HG03066 (cell line): ENCODE results near the gene RALBP1.

Experiments
- ATAC-seq: cut with Tn5 transposase; IDR thresholded peaks from one replicate; pipeline ENCODE4 v1.9.1; 2021; ENCODE audit warnings: low read depth; ENCODE audit not compliant: unreplicated experiment

The RALBP1 gene

GRCh38 chr18:9506046-9506792, 30.9 kb downstream of the RALBP1 start:
- ATAC-seq, result no peak

GRCh38 chr18:9507565-9508088, 32.3 kb downstream of the RALBP1 start:
- no peak for ATAC-seq

DNA sequence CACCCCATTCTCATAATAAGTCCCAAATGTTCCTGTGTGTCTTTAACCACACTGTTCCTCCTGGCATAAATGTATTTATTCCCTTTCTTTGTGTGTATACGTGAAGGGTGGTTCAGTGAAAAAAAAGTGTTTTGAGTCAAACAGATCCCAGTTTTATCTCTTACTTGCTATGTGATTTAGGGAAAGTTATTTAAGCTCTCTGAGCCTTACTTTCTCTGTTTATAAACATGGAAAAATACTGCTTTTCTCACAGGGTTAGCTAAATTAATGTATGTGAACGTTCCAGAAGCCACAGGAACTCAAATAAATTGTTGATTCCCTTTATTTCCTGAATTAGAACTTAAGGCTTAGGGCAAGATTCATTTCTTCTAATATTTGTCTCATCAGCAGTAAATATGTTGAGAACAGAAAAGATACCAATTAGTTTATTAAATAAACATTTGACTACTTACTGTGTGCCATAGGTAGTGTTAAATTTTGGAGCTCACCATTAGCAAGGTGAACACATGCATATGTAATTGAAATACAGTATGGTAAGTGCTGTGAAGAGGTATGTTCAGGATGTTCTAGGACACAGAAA, 33.2 kb downstream of the RALBP1 start:
- no peak for ATAC-seq

- no peak for ATAC-seq
These were observed 38.7 kb downstream of the RALBP1 start for GRCh38 chr18:9513971-9514512.

DNA sequence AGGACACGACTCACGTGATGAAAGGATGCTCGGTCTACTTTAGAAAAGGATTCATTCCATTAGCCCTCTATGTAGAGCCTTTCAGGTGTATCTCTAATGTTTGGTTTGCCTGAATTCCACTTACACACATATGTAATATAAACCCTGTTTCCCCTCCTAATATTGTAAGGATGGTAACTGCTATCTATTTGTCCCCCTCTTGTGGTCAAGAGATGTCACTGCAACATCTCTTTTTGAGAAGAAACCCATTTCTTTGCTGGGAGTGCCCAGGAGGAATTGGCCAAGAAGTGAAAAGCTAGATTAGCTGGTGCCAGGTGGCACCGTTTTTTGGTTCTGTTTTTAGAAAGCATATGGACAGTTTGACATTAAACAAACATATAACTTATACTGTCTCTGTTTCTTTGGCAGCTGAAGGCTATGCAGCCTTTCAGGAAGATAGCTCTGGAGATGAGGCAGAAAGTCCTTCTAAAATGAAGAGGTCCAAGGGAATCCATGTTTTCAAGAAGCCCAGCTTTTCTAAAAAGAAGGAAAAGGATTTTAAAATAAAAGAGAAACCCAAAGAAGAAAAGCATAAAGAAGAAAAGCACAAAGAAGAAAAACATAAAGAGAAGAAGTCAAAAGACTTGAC, 41.2 kb downstream of the RALBP1 start:
- no peak for ATAC-seq

DNA sequence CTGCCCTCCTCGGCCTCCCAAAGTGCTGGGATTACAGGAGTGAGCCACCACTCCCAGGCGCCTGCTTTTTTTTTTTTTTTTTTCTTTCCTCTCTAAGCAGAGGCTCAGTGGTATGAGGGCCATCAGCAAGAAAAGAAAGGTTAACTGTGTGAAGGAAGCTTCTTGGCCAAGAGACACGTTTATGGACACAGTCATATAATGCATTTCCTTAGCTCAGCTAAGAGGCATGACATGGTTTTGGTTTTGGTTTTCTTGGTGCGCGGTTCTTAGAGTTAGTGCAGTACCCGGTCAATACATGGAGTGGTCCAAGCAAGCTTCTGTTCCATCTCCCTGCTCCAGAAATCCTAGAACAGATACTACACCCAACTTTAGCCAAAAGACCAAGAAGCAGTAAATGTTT, 42.6 kb downstream of the RALBP1 start:
- no peak for ATAC-seq

DNA sequence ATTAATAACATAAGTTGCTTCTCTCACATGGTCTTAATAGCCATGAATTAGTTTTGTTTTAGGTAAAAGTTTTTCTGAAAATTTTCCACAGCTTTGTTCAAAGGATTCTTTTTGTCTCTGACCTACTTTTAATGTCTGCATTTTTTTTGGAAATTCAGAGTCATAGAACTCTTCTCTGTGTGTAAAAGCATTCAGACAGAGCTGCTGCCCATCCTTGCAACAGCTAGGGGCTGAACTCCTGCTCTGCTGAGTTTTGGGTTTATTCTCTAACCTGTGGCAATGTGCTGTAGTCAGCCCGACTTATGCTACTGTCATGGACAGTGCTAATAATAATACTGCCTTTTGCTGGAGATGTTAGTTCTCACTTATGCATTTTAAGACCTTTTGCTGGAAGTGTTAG, 44.1 kb downstream of the RALBP1 start:
- no peak for ATAC-seq

DNA sequence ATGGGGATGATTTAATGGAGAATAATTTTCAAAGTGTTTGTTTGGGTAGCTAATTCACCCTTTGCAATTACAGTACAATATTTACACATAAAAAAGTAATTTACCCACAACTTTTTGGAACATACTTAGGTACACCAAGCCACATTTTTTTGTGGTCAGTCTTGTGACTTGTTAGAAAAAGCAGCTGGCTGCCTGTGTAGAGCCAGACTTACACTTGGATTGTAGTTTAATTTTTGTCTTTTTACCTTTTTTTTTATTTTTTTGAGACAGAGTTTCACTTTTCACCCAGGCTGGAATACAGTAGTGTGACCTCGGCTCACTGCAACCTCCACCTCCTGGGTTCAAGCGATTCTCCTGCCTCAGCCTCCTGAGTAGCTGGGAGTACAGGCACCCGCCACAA, 45.4 kb downstream of the RALBP1 start:
- ATAC-seq, result no peak

DNA sequence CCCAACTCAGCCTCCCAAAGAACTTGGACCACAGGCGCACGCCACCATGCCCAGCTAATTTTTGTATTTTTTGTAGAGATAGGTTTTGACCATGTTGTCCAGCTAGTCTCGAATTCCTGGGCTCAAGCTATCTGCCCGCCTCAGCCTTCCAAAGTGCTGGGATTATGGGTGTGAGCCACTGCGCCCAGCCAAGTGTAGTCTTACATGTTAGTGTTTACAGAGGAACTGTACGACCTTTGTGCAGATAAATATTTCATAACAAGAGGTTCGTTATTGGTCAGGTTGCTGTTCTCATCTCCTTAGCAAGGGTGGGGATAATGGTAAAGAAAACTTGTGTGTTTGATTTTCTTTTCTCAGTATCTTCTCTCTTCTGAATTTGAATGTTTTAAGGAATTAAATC, 46.5 kb downstream of the RALBP1 start:
- ATAC-seq, result no peak

- no peak for ATAC-seq
These were observed 47.6 kb downstream of the RALBP1 start for GRCh38 chr18:9522952-9523351.

GRCh38 chr18:9526458-9526857, 51.1 kb downstream of the RALBP1 start:
- no peak for ATAC-seq

GRCh38 chr18:9530226-9531009, 55.1 kb downstream of the RALBP1 start:
- no peak for ATAC-seq

DNA sequence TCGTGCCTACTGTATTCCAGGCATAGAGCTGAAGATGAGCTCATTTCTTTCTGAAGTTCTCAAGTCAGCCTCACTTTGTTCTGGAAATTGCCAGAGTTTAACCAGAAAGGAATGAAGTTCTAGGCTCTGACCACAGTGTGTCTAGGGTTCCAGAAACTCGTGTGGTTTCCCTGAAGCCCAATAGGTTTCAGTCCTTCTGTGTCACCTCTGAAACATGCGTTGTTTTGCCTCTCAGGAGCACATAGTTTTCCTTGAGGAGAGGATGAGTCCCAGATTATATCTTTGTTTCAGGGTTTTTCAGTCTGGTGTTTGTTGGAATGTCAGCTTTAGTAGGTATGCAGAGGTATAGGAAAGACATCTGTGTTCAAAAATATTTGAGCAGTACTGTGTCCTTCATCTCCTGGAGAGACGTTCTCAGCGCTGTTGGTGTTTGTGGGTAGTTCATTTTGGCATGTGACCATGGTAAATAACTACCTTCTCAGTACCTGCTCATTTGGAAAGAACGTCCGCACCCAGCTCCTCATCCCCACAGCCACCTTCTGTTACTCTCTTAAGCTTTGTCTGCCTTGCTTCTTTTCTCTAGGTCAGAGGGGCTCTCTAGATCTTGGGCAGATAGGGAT, 56.6 kb downstream of the RALBP1 start:
- ATAC-seq, result no peak

GRCh38 chr18:9534844-9535243, 59.5 kb downstream of the RALBP1 start:
- no peak for ATAC-seq

GRCh38 chr18:9535430-9535991, 60.2 kb downstream of the RALBP1 start:
- ATAC-seq, result no peak

DNA sequence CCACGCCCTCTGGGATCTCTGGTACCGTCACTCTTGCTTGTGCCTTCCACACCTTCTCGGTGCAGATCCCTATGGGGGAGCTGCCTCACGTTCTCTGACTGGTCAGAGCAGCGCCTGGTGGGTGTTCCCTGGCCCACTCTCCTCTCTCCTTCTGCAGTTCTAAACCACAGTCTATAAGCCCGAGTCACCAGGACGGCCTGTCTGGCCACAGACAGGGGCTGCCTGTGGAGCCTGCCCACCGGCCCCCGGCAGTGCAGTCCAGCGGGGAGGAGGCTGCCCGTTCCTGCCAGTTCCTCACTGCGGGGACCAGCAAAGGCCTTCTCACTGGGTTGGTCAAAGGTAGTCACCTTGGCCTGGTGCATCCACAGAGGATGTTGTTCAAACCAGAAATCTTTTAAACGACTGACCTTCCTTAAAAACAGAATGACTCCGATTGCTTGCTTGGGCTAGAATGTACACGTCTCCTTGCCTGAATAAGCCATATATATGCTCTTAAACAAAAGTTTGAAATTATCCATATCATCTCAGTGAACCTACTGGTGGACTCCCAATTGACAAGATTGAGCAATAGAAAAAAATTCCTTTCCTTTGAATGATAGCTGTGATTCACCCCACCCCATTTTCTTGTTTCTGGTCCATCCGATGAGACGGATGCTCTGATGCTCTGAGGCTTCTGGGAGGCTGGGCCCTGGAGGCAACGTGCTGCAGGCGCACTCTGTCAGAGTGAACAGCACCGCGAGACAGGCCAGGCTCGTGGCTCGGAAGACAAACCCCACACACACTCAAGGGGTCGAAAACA, 61.2 kb downstream of the RALBP1 start:
- no peak for ATAC-seq

GRCh38 chr18:9537677-9538076, 62.4 kb downstream of the RALBP1 start:
- ATAC-seq, result no peak

DNA sequence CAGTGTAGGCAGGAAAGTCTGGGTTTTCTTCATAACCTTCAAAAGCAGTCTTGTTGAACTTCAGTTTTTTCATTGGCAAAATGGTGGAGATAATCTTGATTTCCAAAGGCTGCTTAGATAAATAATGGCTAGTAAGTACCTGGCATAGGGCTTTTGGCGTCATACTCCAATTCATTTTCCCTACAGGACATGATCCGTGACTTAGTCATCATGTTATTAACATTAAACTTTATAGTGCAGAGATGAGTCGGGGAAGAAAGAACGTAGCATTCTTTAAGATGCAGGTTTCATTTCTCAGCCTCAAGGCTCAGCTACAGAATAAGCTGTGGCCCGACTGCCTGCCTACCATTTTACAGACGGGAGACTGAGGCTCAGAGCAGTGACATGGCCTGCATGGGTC, 64.0 kb downstream of the RALBP1 start:
- ATAC-seq, result no peak

- ATAC-seq, result no peak
These were observed 64.6 kb downstream of the RALBP1 start for GRCh38 chr18:9539938-9540337.
